HuH-7 (cell line): ENCODE data around the gene IQSEC1.
"Not testable (repeated sequence)": the region's sequence is repeated elsewhere in the genome, so short reads cannot be mapped to it uniquely, and the experiment has no call there.

Experiments
- DNase-seq: peaks from one replicate; pipeline ENCODE4 v3.0.0; 2011; ENCODE audit warnings: low spot score

Gene IQSEC1

DNA sequence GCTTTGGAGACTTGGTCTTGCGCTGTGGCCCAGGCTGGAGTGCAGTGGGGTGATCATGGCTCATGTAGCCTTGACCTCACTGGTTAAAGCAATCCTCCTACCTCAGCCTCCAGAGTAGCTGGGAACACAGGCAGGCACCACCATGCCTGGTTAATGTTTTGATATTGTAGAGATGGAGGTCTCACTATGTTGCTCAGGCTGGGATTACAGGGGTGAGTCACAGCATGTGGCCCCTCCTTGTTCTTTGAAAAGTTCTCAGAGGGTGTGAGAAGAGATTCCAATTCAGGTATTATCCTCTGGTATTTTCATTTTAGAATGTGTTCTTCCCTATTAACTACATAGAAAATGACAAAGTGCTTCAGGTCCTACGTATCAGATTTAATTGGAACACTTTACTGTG lies 180.0 kb downstream of the IQSEC1 start:
- DNase-seq = no peak

GRCh38 chr3:12892840-12893189 lies 180.4 kb downstream of the IQSEC1 start:
- DNase-seq = no peak

DNA sequence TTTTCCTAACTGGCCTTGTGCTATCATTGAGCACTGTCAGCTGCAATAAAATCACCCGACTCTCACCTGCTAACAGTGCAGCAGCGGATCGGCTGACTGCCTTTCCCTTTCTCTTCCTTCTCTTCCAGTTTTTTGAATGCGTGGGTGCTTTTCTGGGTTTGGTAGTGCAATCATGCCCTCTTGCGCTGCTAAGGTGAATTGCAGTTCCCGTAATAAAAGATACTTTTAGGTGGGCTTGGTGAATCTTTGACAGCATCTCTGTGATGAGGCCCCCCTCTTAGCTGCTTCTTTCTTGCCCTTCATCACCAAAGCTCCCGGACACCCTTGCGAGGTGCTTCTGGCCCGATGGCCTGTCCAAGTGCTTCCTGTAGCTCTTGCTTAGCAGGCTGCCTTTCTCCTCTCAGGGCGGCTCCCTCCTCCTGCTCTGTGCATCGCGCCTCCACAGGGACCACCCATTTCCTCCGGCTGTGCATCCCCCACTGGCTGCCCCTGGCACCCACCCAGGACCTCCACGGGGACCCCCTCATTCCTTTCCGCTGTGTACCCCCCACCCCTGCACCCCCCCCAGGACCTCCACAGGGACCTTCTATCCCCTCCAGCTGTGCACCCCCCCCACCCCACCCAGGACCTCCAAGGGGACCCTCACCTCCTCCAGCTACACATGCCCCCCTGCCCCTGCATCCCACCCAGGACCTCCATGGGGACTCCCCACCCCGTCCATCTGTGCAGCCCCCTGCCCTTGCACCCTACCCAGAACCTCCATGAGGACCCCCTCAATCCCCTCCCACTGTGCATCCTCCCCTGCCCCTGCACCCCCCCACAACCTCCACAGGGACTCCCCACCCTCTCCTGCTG lies 181.0 kb downstream of the IQSEC1 start:
- DNase-seq = peak; percentile 95

GRCh38 chr3:12891391-12891984 lies 181.7 kb downstream of the IQSEC1 start:
- no peak for DNase-seq

- no peak for DNase-seq
Observed at GRCh38 chr3:12890610-12891390, 182.4 kb downstream of the IQSEC1 start.

GRCh38 chr3:12886736-12887135 lies 186.5 kb downstream of the IQSEC1 start:
- no peak for DNase-seq

DNA sequence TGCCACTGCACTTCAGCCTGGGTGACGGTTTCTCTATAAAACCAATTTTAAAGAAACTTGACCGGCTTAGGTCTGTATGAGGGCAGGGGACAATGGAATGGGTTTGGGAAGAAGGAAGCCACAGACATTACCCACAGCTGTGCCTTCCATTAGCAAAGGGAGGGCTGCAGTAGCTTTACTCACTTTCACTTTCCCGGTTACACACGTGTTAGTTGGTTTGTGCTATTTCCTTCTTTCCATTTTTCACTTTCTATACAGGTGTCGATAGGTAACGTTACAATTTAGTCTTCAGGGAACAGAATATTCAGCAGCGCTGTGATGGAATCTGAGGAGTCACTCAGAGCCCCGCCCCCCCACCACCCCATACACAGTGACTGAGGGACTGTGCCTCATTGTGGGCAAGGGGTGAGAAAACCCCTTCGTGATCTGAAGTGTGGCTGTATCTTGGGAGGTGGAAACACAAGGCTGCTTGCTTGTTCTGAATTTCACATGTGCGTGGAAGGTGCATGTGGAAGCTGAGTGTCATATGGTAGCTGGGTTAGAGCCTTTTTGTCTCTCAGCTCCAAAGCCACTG lies 187.0 kb downstream of the IQSEC1 start:
- no peak for DNase-seq

- no peak for DNase-seq
Observed at GRCh38 chr3:12885583-12885930, 187.7 kb downstream of the IQSEC1 start.

GRCh38 chr3:12884790-12885582 lies 188.2 kb downstream of the IQSEC1 start:
- DNase-seq = no peak

DNA sequence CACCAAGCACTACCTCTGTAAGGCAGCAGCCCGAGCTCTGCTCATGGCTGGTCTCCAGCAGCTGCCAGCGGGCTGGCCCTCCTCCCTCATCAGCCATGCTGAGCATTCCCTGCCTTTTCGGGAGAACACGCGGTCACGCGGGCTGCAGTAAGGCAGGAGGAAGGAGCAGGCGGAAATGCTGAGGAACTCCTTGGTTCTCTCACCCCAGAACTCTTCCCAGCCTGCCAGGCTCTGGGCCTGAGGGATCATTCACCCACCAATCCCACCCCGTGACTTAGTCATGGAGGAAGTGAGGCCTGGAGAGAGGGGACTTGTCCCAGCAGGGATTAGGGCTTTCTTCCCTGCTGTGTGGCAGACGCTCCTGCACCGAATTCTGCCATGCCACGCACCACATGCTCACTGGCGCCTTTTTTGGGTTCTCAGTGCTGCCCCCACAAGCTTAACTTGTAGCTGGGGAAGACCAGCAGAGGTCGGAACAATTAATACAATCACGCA lies 189.0 kb downstream of the IQSEC1 start:
- DNase-seq = no peak

DNA sequence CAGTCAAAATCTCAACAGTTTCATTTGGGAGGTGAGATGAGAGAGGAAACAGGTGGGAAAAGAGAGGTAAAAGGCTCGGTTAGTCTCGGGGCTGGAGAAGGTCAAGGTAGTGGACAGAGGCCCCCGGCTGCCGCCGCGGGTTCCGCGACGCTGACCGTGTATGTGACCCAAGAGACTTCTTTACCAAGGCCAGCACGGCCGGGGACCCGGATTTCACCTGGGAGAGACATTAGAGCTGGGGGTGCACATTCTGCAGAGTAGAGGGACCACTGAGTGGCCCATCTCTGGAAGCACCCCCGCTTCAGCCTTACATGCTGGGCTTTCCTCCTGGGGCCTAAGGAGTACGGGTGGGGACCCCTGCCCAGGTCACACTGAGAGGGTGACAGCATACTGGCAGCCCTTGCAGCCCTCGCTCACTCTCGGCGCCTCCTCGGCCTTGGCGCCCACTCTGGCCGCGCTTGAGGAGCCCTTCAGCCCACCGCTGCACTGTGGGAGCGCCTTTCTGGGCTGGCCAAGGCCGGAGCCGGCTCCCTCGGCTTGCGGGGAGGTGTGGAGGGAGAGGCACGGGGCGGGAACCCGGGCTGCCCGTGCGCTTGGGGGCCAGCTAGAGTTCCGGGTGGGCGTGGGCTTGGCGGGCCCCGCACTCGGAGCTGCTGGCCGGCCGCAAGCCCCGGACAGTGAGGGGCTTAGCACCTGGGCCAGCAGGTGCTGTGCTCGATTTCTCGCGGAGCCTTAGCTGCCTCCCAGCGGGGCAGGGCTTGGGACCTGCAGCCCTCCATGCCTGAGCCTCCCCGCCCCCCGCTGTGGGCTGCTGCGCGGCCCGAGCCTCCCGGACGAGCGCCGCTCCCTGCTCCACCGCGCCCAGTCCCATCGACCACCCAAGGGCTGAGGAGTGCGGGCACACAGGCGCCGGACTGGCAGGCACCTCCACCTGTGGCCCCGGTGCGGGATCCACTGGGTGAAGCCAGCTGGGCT lies 190.6 kb downstream of the IQSEC1 start:
- no peak for DNase-seq

GRCh38 chr3:12881858-12882257 lies 191.4 kb downstream of the IQSEC1 start:
- not testable (repeated sequence) for DNase-seq

DNA sequence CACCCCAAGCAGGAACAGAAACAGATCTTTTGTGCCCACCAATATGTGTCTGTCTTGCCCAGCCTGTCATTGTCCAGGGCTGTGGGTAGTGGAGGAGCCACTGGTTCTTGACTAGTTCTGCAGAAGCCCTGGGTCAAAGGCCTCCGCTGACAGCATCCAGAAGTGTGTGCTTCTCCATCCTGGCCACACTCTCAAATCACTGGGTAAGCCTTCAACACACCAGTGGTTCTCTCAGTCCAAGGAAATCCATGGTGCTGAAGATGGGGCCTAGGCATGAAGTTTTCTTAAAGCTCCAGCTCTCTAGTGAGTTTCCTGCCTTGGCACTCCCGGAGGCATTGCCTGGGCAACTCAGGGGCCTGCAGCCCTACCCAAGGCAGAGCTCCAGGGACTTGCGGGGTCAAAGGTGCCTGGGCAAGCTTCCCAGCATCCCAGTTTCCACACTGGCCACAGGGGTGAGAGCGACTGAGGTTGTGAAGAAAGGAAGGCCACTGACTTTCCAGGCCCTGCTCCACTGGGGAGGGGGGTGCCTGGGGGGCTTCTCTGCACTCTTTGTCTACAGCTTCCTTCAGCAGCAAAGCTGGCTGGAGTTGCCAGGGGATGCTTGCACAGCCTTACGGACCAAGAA lies 193.9 kb downstream of the IQSEC1 start:
- DNase-seq = no peak

DNA sequence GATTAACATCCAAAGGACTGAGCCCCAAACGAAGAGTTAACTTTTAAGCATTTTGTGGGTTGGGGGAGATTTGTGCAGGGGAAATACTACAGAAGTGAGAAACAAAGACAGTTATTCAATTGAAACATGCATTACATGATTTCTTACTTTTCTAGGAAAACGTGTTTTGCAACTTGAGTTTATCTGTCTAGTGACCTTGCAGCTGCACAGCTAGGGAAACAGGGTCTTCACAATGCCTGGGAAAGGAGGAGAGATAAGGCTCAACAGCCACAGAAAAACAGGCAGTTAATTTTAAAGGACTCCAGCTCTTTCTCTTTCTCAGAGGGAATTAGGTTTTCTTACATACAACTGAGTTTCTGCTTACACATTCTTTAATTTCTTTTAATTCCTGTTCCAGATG lies 194.5 kb downstream of the IQSEC1 start:
- DNase-seq = not testable (repeated sequence)

GRCh38 chr3:12878141-12878574 lies 195.1 kb downstream of the IQSEC1 start:
- DNase-seq = no peak

GRCh38 chr3:12877040-12877439 lies 196.2 kb downstream of the IQSEC1 start:
- DNase-seq = no peak

- DNase-seq = peak; percentile 91
Observed at GRCh38 chr3:12875857-12876836, 197.1 kb downstream of the IQSEC1 start.

DNA sequence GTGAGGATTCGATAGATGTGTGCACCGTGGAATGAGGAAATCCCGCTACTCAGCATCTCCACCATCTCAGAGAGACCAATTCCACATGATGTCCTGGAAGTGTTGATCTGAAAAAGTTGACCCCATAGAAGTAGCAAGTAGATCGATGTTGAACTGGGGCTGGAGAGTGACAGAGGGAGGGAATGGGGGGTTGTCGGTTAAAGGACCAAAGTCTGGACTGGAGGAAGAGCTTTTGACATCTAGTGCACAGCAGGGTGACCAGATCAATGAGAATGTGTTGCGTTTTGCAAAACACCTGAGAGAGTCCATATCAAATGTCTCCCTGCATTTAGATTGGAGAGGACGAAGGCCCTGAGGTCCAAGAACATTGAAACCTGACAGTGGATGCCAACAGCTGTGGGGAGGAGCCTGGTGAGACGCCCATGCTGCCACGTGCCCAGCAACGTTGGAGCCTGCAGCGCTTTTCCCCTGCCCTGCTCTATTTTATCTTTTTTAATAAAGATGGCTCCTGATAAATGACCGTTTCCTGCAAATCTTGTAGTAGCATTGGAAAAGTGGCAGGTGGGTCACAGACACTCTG lies 201.7 kb downstream of the IQSEC1 start:
- DNase-seq = no peak
